Measurements from ENCODE around the gene GIPC1.

GRCh38 chr19:14476673-14477401, 19.1 kb downstream of the GIPC1 start:
- TF ChIP-seq PBX3 (IDR thresholded peaks at IDR 0.05) = no peak
- no peak for TF ChIP-seq SIN3A (IDR thresholded peaks at IDR 0.05; ENCODE audit: borderline replicate concordance, low read depth, low read length)
- TF ChIP-seq CTCF (IDR thresholded peaks at IDR 0.05) = no peak
- no peak for TF ChIP-seq MXI1 (IDR thresholded peaks at IDR 0.05; ENCODE audit: low read depth, low read length)
